ENCODE measurements around the gene ATP8A2. TPM values are rescaled to one million over a fixed set of nuclear protein-coding genes. Genes with fewer than 3 reads are reported as not detected.

Gene ATP8A2
- total and polyA plus RNA-seq, 2 of the 4 experiments (the other 2 are of a cell fraction): 0.02 to 0.18 TPM

- in situ Hi-C loops (cut with MboI; ENCODE audit: low sequenced_read_pairs): no loop called here
- Histone ChIP-seq H3K36me3 (ENCODE audit: control insufficient read depth, insufficient read depth, low read length) (no peaks in the 10 kb centered on the region), H2BK20ac (ENCODE audit: low read depth, low read length) (no peak overlapping the region), H3K79me1 (ENCODE audit: low read depth in 1 of 2, low read length in 2 of 2) (no peaks in the 10 kb centered on the region), H3K4ac (ENCODE audit: low read depth, low read length) (no peak overlapping the region), H2BK5ac (ENCODE audit: low read depth, low read length, poor library complexity, severe bottlenecking) (no peak overlapping the region), H3K4me3 (ENCODE audit: insufficient read depth, low read depth, low read length) (no peak overlapping the region), H4K8ac (ENCODE audit: low read depth in 2 of 2, low read length in 2 of 2) (no peak overlapping the region), H4K5ac (ENCODE audit: low read depth, low read length) (no peak overlapping the region), H3K4me2 (ENCODE audit: low read depth, low read length) (no peak overlapping the region), H3K27ac (ENCODE audit: insufficient read depth, low read length) (no peak overlapping the region), H3K27me3 (ENCODE audit: control insufficient read depth, insufficient read depth, low read length) (no peaks in the 10 kb centered on the region), H2AFZ (replicated peaks; ENCODE audit: low read length, poor library complexity) (no peak overlapping the region), H3K23ac (ENCODE audit: low read depth, low read length) (no peak overlapping the region), H4K91ac (ENCODE audit: insufficient read depth, low read depth, low read length) (no peak overlapping the region), H3K18ac (ENCODE audit: low read depth, low read length) (no peak overlapping the region), H3K9me3 (ENCODE audit: control insufficient read depth, insufficient read depth, low read length) (no peaks in the 10 kb centered on the region), H4K20me1 (ENCODE audit: insufficient read depth, low read length) (no peaks in the 10 kb centered on the region), H3K14ac (replicated peaks; ENCODE audit: low read depth, low read length) (no peak overlapping the region), H3K9ac (ENCODE audit: low read depth, low read length) (no peak overlapping the region), H3K56ac (ENCODE audit: extremely low read depth, insufficient read depth, low read length) (no peak overlapping the region), H2BK15ac (ENCODE audit: low read depth, low read length) (no peak overlapping the region), H3K4me1 (ENCODE audit: control insufficient read depth, insufficient read depth, low read length) (no peaks in the 10 kb centered on the region), H2BK120ac (ENCODE audit: low read depth, low read length) (no peak overlapping the region), H2AK9ac (replicated peaks; ENCODE audit: low read depth, low read length, poor library complexity) (no peak overlapping the region), H3K9me1 (ENCODE audit: insufficient read depth, low read length) (no peaks in the 10 kb centered on the region), H2AK5ac (ENCODE audit: low read depth, low read length) (no peak overlapping the region)
- no CpG with 5 or more reads among the region's 8 CpGs for WGBS, 2 experiments (ENCODE audit: extremely low coverage in 2 of 2, insufficient read length in 1 of 2)
- no TSS peak for BruUV-seq (replicated peaks)
- intact Hi-C loops (cut with micrococcal nuclease): no loop called here
- DNase-seq (no peak), ATAC-seq (ENCODE audit: low read depth) (no peak)
- POLR2A ChIA-PET (ENCODE audit: unreplicated experiment): no interaction called here
- TF ChIP-seq SMC3 (IDR thresholded peaks at IDR 0.05; ENCODE audit: low read depth, low read length): no peak
- no peak for TF ChIP-seq MXI1 (IDR thresholded peaks at IDR 0.05; ENCODE audit: borderline replicate concordance, low read depth, low read length)
- TF ChIP-seq BHLHE40 (IDR thresholded peaks at IDR 0.05; ENCODE audit: low read depth, low read length): no peak
- no peak for TF ChIP-seq ELK1 (IDR thresholded peaks at IDR 0.05; ENCODE audit: borderline replicate concordance, low read depth, low read length)
- no peak for TF ChIP-seq POLR2A (IDR thresholded peaks at IDR 0.05; ENCODE audit: low read depth, low read length)
- TF ChIP-seq CHD1 (IDR thresholded peaks at IDR 0.05; ENCODE audit: low read depth, low read length): no peak
- TF ChIP-seq RAD21 (IDR thresholded peaks at IDR 0.05; ENCODE audit: low read length): no peak
- TF ChIP-seq NFE2L2 (IDR thresholded peaks at IDR 0.05; ENCODE audit: low read depth, low read length): no peak
- TF ChIP-seq CTCF (conservative IDR thresholded peaks at IDR 0.05; ENCODE audit: low read depth, low read length): no peak
- no peak for TF ChIP-seq RFX5 (IDR thresholded peaks at IDR 0.05; ENCODE audit: low read depth, low read length)
- no peak for TF ChIP-seq CEBPB (IDR thresholded peaks at IDR 0.05; ENCODE audit: low read depth, low read length)
- no peak for TF ChIP-seq MAZ (IDR thresholded peaks at IDR 0.05; ENCODE audit: borderline replicate concordance, low read depth, low read length)
- no peak for TF ChIP-seq USF2 (IDR thresholded peaks at IDR 0.05; ENCODE audit: low read depth, low read length)
- no peak for TF ChIP-seq RCOR1 (IDR thresholded peaks at IDR 0.05; ENCODE audit: insufficient replicate concordance, low read length)
- dilution Hi-C loops (cut with HindIII; ENCODE audit: low sequenced_read_pairs, unreplicated experiment): no loop called here
- CTCF ChIA-PET: no interaction called here
These were observed 385.1 kb downstream of the ATP8A2 start for GRCh38 chr13:25756912-25757311.
